SKM-1 treated with dmso at 0.1 percent for 144 hours (cell line): Measurements from ENCODE around the gene USP9X.
"Not testable (repeated sequence)": the region's sequence is repeated elsewhere in the genome, so short reads cannot be mapped to it uniquely, and the experiment has no call there.

Experiments used
- DNase-seq: peaks from one replicate; lab custom pipeline; 2025; ENCODE audit not compliant: unreplicated experiment; lab: John Stamatoyannopoulos, UW

USP9X gene

GRCh38 chrX:41085878-41086626 is 807 bp downstream of the USP9X start:
- DNase-seq = peak; percentile 2

DNA sequence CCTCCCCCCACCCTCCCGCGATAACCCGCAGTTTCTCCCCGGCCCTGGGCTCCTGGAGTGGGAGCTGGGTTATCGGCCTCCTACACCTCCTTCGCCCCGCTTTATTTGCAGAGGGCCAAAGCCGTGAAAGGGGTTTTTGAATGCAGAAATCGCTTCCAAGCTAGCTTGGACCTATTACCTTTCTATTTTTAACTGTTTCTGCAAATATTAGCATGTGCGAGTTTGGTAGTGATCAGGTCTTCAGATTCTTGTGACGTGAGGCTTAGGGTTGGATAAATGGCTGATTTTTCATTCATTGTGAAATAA is 1.3 kb downstream of the USP9X start:
- DNase-seq = no peak

- DNase-seq = no peak
These were observed 2.0 kb downstream of the USP9X start for GRCh38 chrX:41087201-41087600.

- DNase-seq = no peak
These were observed 5.5 kb downstream of the USP9X start for GRCh38 chrX:41090568-41091238.

GRCh38 chrX:41092776-41093175 is 7.5 kb downstream of the USP9X start:
- no peak for DNase-seq

DNA sequence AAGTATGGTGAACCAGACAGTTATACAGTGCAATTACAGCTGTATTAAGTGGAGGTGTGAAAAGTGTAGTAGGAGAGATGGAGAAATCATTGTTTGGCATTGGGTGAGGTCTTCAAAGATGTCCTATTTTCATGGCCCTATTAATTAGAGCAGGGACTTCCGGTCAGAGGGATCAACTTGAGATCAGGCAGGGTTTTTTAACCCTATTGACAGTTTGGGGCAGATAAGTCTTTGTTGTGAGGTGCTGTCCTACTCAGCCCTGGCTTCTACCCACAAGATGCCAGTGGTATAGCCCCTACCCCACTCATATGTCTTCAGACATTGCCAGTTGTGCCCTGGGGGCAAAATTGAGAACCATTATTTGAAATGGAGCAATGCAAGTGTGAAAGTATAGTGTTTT is 9.9 kb downstream of the USP9X start:
- DNase-seq = no peak

- no peak for DNase-seq
These were observed 10.7 kb downstream of the USP9X start for GRCh38 chrX:41095908-41096307.

GRCh38 chrX:41096339-41096955 is 11.2 kb downstream of the USP9X start:
- no peak for DNase-seq

DNA sequence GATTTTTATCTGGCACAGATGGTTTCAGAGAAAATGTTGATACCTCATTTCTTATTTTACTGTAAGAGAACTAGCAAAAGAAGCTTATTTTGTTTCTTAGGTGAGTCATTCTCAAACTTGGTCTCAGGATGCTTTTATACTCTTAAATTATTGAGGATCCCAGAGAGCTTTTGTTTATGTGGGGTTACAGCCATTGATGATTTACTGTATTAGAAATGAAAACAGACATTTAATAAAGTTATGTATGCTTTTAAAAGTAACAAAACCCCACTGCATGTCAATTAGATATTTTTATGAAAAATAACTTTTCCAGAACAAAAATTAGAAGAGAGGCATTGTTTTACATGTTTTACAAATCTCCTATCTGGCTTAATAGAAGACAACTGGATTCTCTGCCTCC is 12.1 kb downstream of the USP9X start:
- no peak for DNase-seq

DNA sequence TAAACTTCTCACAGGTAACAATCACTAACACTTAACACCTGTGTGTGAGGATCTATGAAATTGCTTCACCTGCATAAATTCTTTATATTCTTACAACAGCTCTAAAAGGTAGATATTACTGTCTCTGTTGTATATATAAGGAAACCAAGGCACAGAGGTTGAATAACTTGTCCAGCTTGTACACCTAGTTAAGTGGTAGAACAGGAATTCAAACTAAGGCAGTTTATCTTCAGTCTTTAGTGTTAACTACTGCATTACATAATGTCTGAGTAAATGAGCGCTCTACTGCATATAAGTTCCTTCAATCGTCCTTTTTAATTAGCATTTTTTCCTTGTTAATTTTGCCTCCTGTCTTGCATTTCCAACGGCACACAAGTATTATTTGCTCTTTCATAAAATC is 15.0 kb downstream of the USP9X start:
- DNase-seq = no peak

DNA sequence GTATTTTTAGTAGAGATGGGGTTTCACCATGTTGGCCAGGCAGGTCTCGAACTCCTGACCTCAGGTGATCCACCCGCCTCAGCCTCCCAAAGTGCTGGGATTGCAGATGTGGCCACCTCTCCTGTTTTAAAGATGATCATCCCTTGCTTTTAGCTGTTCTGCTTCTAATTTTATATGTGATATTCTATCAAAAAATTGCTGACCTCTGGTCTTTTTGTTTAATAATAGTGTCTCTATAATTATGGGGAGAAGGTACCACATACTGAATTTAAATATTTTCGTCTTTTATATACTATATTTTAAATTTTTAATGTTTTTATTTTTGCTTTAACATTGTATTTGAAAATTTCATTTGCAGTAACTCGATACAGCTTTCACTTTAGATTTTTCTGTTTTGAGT is 15.6 kb downstream of the USP9X start:
- DNase-seq = no peak

- DNase-seq = no peak
These were observed 19.8 kb downstream of the USP9X start for GRCh38 chrX:41105005-41105404.

DNA sequence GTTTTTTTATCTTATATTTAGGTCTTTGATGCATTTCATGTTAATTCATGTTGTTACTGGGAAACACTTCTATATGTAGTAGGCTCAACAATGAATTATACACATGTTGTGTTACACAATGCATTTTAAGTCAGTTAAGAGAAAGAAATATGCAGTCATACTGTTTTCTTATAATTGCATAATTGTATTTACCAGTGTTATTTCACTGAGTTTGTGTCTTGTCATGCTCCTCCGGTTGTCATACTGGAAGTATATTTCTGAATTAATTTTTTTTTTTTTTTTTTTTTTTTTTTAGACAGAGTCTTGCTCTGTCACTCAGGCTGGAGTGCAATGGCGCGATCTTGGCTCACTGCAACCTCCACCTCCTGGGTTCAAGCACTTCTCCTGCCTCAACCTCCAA is 21.0 kb downstream of the USP9X start:
- not testable (repeated sequence) for DNase-seq

DNA sequence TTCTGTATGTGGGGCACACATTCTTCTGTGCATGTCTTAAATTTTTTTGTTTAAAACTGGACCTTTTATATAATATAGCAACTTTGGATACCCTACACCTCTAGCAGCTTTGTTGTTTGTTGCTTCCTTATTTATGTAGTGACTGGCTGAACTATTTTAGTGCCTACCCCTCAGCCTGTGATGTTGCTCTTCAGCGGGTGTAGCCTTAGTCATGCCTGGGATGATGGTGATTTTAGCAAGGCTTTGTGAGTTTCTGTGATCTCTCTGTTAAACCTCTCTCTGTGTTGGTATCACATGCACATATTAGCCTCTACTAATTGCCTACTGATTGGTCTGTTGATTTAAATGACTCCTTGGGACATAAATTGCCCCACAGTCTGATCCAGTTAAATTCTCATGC is 22.8 kb downstream of the USP9X start:
- DNase-seq = no peak

DNA sequence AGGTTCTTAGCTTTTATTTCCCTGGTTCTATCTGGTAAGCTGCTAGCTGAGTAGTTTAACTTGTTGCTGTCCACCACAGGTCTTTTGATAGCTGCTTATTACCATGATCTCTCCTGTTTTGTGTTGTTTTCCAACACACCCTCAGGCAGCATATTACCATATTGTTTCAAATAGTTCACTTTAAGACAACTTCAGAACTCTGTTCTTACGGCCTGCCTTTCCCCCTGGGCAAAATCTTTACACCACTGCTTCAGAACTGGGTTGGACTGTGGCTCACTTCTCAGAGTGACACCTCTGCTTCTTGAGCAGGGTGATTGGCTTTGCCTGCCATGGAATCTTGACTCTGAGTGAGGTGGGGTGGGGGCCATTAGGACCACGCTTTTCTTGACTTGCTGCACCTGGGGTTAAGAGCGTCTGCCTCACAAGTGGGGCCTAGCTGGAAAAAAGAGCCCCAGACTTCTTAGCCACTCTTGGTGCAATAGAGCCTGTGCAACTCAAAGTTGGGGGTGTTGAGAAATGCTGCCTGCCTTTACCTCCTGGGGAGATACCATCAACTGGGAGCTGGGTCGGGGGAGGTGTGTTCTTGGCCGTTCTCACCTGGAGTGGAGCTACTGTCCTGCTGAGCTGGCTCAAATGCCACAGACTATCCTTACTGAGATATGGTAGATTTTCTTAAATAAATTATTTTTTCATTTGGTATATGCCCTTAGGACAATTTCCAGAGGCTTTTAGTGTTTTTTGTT is 23.4 kb downstream of the USP9X start:
- DNase-seq = no peak

GRCh38 chrX:41110801-41111625 is 25.8 kb downstream of the USP9X start:
- no peak for DNase-seq

DNA sequence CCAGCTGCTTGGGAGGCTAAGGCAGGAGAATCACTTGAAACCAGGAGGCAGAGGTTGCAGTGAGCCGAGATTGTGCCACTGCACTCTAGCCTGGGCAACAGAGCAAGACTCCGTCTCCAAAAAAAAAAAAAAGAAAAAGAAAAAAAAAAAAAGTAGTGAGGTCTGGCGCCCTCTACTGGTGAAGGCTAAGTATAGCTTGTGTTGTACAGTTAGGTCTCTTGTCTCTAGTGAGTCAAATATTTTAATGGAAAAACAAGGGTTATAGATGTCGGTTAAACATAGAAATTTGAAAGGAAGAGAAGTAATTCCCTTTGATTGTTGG is 29.8 kb downstream of the USP9X start:
- not testable (repeated sequence) for DNase-seq

GRCh38 chrX:41116948-41117347 is 31.7 kb downstream of the USP9X start:
- DNase-seq = no peak

- no peak for DNase-seq
These were observed 32.9 kb downstream of the USP9X start for GRCh38 chrX:41118156-41118555.

DNA sequence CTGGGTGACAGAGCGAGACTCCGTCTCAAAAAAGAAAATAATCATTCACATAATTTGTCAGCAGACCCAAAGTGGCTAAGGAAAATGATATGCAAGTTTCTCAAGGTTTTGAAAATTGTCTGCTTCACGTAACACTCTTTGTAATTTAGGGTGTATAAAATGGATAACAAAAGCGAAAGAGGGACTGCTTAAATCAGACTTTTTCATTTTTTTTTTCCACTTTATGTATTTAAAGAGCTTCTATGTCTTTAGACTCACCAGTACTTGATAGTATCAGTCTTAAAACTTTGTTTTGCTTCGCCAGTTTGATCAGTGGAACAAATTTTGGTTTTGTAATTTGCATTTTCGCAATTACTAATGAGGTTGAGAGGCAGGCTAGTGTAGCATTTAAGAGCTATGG is 34.6 kb downstream of the USP9X start:
- DNase-seq = no peak

DNA sequence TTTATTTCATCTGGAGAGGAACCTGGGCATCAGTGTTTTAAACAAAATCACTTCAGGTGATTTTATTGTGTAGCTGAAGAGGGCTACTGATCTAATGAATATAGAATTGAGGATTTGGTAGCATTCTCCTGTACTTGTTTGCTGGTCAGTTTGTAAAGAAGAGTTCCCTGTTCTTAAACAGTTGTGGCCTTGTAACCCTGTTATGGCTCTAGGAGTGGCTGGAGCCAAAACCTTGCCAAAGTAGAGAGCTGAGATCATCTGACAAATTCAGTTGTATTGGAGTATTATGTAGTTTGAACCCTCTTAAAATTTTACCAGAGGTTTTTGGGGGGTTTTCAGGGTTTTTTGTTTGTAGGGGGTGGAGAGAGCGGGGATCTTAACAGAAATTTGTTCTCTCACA is 36.5 kb downstream of the USP9X start:
- no peak for DNase-seq
